ENCODE measurements around the gene PALM.
A peak's percentile ranks its signal among the peaks of the same experiment; 100 is the strongest.
"Not testable (repeated sequence)": the region's sequence is repeated elsewhere in the genome, so short reads cannot be mapped to it uniquely, and the experiment has no call there.

PALM gene

GRCh38 chr19:679418-680286 lies 29.1 kb upstream of the PALM start:
- DNase-seq: peak; percentile 31

- peak; percentile 99 for DNase-seq
These were observed 28.3 kb upstream of the PALM start for GRCh38 chr19:680287-681028.

- DNase-seq: no peak
These were observed 27.4 kb upstream of the PALM start for GRCh38 chr19:681029-682019.

- no peak for DNase-seq
These were observed 25.9 kb upstream of the PALM start for GRCh38 chr19:682678-683320.

GRCh38 chr19:685454-685931 lies 23.2 kb upstream of the PALM start:
- no peak for DNase-seq

- no peak for DNase-seq
These were observed 22.0 kb upstream of the PALM start for GRCh38 chr19:686589-687297.

GRCh38 chr19:687569-688166 lies 21.1 kb upstream of the PALM start:
- no peak for DNase-seq

GRCh38 chr19:688214-688613 lies 20.5 kb upstream of the PALM start:
- DNase-seq: no peak

GRCh38 chr19:688992-689391 lies 19.7 kb upstream of the PALM start:
- no peak for DNase-seq

GRCh38 chr19:690203-690602 lies 18.5 kb upstream of the PALM start:
- DNase-seq: no peak

- no peak for DNase-seq
These were observed 14.0 kb upstream of the PALM start for GRCh38 chr19:694481-695351.

GRCh38 chr19:695352-695949 lies 13.3 kb upstream of the PALM start, which contains the start of gene PRSS57:
PRSS57 (minus strand) TSS chr19:695452; CDS start chr19:695430, 22 bp downstream.
- DNase-seq: no peak

- DNase-seq: not testable (repeated sequence)
These were observed 10.2 kb upstream of the PALM start for GRCh38 chr19:698529-698928.

- not testable (repeated sequence) for DNase-seq
These were observed 8.8 kb upstream of the PALM start for GRCh38 chr19:699885-700284.

- DNase-seq: not testable (repeated sequence)
These were observed 5.9 kb upstream of the PALM start for GRCh38 chr19:702847-703246.

- DNase-seq: no peak
These were observed 5.4 kb upstream of the PALM start for GRCh38 chr19:703329-703650.

- DNase-seq: peak; percentile 48
These were observed 4.9 kb upstream of the PALM start for GRCh38 chr19:703651-704446.

- DNase-seq: peak; percentile 9
These were observed 4.3 kb upstream of the PALM start for GRCh38 chr19:704447-704741.

Measured in activated naive CD4-positive, alpha-beta T cell treated with Interleukin-2 at 50 U/mL for 16 hours (primary cell).